Measurements from ENCODE around the gene OR6B1. TPM values are rescaled to one million over a fixed set of nuclear protein-coding genes. Genes with fewer than 3 reads are reported as not detected.
"Not testable (repeated sequence)": the region's sequence is repeated elsewhere in the genome, so short reads cannot be mapped to it uniquely, and the experiment has no call there.

The OR6B1 gene
- total RNA-seq, 4 donors from 2014 or later: not detected

DNA sequence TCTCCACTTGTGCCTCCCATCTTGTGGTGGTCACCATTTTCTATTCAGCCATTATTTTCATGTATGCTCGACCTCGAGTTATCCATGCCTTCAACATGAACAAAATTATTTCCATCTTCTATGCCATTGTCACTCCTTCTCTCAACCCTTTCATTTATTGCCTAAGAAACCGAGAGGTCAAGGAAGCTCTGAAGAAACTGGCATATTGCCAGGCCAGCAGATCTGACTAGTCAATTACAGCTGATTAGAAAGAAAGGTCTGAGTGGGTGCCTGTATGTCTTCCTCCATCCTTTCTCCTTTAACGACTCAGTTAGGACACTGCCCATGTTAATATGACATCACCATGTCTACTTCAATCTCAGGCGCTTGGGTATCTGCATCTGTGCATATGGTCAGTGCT, 4.6 kb downstream of the OR6B1 start:
- TF ChIP-seq, protein P1, sequence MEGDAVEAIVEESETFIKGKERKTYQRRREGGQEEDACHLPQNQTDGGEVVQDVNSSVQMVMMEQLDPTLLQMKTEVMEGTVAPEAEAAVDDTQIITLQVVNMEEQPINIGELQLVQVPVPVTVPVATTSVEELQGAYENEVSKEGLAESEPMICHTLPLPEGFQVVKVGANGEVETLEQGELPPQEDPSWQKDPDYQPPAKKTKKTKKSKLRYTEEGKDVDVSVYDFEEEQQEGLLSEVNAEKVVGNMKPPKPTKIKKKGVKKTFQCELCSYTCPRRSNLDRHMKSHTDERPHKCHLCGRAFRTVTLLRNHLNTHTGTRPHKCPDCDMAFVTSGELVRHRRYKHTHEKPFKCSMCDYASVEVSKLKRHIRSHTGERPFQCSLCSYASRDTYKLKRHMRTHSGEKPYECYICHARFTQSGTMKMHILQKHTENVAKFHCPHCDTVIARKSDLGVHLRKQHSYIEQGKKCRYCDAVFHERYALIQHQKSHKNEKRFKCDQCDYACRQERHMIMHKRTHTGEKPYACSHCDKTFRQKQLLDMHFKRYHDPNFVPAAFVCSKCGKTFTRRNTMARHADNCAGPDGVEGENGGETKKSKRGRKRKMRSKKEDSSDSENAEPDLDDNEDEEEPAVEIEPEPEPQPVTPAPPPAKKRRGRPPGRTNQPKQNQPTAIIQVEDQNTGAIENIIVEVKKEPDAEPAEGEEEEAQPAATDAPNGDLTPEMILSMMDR (IDR thresholded peaks at IDR 0.05): no peak
- no peak for TF ChIP-seq POLR2A (IDR thresholded peaks at IDR 0.05)
- Histone ChIP-seq H3K36me3 (no peaks in the 10 kb centered on the region), H3K27me3 (no peaks in the 10 kb centered on the region), H3K4me3 (no peak overlapping the region), H3K27ac (no peak overlapping the region), H3K9me3 (peaks cover 0 to 6% (median 0%) of the 10 kb centered on the region in 4 donors), H3K4me1 (no peaks in the 10 kb centered on the region)
- no peak for DNase-seq

DNA sequence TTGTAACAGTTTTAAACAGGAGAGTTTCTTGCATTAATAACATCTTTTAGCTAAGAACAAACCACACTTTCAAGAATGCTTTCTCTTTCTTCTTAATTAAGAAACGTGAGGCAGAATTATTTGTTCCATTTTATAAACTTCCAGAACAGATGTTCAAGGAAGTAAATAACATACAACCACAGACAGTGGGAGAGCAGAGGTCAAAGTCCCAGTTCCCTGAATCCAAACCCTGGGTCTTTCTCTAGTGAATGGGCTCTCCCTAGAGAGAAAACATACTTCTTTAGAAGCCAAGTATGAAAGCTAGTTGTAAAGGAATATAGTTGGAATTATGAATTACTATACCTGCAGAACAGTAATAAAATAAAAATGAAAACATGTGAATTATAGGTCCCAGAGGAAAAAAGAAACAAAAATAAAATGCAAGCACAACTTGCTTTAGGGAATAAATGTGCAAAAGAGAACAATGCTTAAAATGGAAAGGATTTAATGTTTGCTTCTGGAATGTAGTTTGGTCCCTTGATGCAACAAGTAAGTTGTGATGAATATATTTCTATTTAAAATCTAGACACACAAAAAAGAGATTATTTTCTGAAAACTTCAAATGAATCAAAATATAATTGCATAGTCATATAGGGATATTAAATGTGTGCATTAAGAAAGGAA, 6.0 kb downstream of the OR6B1 start:
- Histone ChIP-seq H3K4me3 (no peak overlapping the region), H3K27me3 (no peaks in the 10 kb centered on the region), H3K9me3 (peaks cover 0 to 8% (median 2%) of the 10 kb centered on the region in 4 donors), H3K36me3 (no peaks in the 10 kb centered on the region), H3K27ac (no peak overlapping the region), H3K4me1 (no peaks in the 10 kb centered on the region)
- TF ChIP-seq, protein P1 (IDR thresholded peaks at IDR 0.05): no peak
- no peak for TF ChIP-seq POLR2A (IDR thresholded peaks at IDR 0.05)
- DNase-seq: no peak

DNA sequence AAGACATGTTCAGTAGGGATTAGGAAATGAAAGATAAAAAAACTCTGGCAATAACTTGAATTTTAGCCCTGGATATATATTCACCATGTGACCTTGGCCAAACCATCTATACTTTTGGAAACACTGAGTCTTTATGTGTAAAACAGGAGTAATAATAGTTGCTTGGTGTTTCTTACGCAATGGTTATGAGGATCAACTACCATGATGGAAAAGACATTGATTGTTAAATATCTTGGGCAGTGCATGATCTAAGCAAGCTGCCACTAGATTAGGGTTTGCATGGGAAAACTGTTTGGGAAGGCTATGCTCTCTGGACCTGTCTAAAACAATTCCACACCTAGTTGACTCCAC, 6.5 kb downstream of the OR6B1 start:
- TF ChIP-seq POLR2A (IDR thresholded peaks at IDR 0.05): no peak
- TF ChIP-seq, protein P1 (IDR thresholded peaks at IDR 0.05): no peak
- no peak overlapping the region for H3K27ac ChIP-seq
- no peak overlapping the region for H3K4me3 ChIP-seq
- no peaks in the 10 kb centered on the region for H3K27me3 ChIP-seq
- H3K4me1 ChIP-seq: no peaks in the 10 kb centered on the region
- H3K9me3 ChIP-seq: peaks cover 0 to 8% (median 2%) of the 10 kb centered on the region in 4 donors
- DNase-seq: no peak
- no peaks in the 10 kb centered on the region for H3K36me3 ChIP-seq

DNA sequence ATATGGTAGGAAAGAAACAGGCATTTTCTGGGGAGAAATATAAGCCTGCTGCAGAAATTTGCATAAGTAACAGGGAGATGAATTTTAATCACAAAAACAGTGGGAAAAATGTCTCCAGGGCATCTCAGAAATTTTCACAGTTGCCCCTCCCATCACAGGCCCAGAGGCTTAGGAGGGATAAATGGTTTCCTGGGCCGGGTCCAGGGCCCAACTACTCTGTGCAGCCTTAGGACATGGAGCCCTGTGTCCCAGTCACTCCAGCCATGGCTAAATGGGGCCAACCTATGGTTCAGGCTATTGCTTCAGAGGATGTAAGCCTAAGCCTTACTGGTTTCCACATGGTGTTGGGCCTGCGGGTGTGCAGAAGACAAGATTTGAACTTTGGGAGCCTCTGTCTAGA, 9.2 kb downstream of the OR6B1 start:
- Histone ChIP-seq H3K27ac (no peak overlapping the region), H3K9me3 (peaks cover 0 to 8% (median 2%) of the 10 kb centered on the region in 4 donors), H3K4me1 (no peaks in the 10 kb centered on the region), H3K4me3 (no peak overlapping the region), H3K27me3 (no peaks in the 10 kb centered on the region), H3K36me3 (no peaks in the 10 kb centered on the region)
- DNase-seq: no peak
- TF ChIP-seq, protein P1 (IDR thresholded peaks at IDR 0.05): no peak
- no peak for TF ChIP-seq POLR2A (IDR thresholded peaks at IDR 0.05)

DNA sequence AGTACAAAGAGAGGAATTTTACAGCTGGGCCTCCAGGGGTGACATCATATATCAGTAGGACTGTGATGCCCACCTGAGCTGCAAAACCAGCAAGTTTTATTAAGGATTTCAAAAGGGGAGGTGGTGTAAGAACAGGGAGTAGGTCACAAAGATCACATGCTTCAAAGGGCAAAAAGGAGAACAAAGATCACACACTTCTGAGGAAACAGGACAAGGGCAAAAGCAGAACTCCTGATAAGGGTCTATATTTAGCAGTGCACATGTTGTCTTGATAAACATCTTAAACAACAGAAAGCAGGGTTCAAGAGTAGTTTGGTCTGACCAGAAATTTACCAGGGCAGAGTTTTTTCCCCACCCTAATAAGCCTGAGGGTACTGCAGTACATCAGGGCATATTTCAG, 9.9 kb downstream of the OR6B1 start:
- not testable (repeated sequence) for H3K4me3 ChIP-seq, H3K27me3 ChIP-seq, H3K9me3 ChIP-seq, H3K27ac ChIP-seq, H3K36me3 ChIP-seq, H3K4me1 ChIP-seq, DNase-seq

DNA sequence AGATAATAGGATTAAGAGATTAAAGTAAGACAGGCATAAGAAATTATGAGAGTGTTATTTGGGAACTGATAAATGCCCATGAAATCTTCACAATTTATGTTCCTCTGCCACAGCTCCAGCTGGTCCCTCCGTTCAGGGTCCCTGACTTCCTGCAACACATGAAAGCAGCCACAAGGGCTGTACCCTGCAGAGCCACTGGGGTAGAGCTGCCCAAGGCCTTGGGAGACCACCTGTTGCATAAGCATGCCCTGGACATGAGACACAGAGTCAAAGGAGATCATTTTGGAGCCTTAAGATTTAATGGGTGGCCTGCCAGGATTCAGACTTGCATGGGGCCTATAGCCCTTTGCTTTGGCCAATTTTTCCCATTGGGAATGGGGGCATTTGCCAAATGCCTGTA, 10.7 kb downstream of the OR6B1 start:
- not testable (repeated sequence) for H3K27ac ChIP-seq, H3K4me1 ChIP-seq, DNase-seq, H3K4me3 ChIP-seq, H3K27me3 ChIP-seq, H3K36me3 ChIP-seq, H3K9me3 ChIP-seq

All from Peyer's patch (tissue), 4 donors.